ENCODE results near the gene LRRC8A. TPM values are rescaled to one million over a fixed set of nuclear protein-coding genes. Genes with fewer than 3 reads are reported as not detected.
A peak's percentile ranks its signal among the peaks of the same experiment; 100 is the strongest.

LRRC8A gene
- total RNA-seq, 6 experiments from 2014 or later = 8.6 to 46.1 (median 22.1) TPM

DNA sequence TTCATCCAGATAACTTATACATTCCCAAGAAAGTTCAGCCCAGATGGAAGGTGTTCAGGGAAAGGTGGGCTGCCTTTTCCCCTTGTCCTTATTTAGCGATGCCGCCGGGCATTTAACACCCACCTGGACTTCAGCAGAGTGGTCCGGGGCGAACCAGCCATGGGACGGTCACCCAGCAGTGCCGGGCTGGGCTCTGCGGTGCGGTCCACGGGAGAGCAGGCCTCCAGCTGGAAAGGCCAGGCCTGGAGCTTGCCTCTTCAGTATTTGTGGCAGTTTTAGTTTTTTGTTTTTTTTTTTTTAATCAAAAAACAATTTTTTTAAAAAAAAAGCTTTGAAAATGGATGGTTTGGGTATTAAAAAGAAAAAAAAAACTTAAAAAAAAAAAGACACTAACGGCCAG lies 34.8 kb downstream of the LRRC8A start:
- ATAC-seq = no peak
- peak overlapping the region; percentile 86 to 98 (median 92) for H3K27ac ChIP-seq
- no peaks in the 10 kb centered on the region for H3K27me3 ChIP-seq
- WGBS (ENCODE audit: insufficient coverage, low coverage, low lambda C conversion rate, missing lambda C conversion rate) = 45% methylated on average over 8 of the region's 11 CpGs
- intact Hi-C loops (cut with DNase I) = loop anchor here in 1 of 2 donors (5.0 kb wide), 1 partner anchor 34 kb away; the partner anchor contains the start of genes KYAT1 and LRRC8A
- H3K4me3 ChIP-seq = peak overlapping the region; percentile 41 to 85 (median 83)
- H3K4me1 ChIP-seq = peaks cover 4 to 68% (median 29%) of the 10 kb centered on the region in 4 donors
- no peak for DNase-seq
- peaks cover 0 to 28% (median 11%) of the 10 kb centered on the region in 4 donors for H3K36me3 ChIP-seq
- H3K9me3 ChIP-seq = no peaks in the 10 kb centered on the region
- TF ChIP-seq POLR2A (IDR thresholded peaks at IDR 0.05) = no peak
- TF ChIP-seq, protein P1, sequence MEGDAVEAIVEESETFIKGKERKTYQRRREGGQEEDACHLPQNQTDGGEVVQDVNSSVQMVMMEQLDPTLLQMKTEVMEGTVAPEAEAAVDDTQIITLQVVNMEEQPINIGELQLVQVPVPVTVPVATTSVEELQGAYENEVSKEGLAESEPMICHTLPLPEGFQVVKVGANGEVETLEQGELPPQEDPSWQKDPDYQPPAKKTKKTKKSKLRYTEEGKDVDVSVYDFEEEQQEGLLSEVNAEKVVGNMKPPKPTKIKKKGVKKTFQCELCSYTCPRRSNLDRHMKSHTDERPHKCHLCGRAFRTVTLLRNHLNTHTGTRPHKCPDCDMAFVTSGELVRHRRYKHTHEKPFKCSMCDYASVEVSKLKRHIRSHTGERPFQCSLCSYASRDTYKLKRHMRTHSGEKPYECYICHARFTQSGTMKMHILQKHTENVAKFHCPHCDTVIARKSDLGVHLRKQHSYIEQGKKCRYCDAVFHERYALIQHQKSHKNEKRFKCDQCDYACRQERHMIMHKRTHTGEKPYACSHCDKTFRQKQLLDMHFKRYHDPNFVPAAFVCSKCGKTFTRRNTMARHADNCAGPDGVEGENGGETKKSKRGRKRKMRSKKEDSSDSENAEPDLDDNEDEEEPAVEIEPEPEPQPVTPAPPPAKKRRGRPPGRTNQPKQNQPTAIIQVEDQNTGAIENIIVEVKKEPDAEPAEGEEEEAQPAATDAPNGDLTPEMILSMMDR (IDR thresholded peaks at IDR 0.05) = no peak

DNA sequence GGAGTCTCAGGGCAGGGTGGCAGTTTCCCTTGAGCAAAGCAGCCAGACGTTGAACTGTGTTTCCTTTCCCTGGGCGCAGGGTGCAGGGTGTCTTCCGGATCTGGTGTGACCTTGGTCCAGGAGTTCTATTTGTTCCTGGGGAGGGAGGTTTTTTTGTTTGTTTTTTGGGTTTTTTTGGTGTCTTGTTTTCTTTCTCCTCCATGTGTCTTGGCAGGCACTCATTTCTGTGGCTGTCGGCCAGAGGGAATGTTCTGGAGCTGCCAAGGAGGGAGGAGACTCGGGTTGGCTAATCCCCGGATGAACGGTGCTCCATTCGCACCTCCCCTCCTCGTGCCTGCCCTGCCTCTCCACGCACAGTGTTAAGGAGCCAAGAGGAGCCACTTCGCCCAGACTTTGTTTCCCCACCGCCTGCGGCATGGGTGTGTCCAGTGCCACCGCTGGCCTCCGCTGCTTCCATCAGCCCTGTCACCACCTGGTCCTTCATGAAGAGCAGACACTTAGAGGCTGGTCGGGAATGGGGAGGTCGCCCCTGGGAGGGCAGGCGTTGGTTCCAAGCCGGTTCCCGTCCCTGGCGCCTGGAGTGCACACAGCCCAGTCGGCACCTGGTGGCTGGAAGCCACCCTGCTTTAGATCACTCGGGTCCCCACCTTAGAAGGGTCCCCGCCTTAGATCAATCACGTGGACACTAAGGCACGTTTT lies 35.4 kb downstream of the LRRC8A start:
- peak; percentile 87 to 96 (median 92) for DNase-seq
- H3K4me3 ChIP-seq = peak overlapping the region; percentile 41 to 85 (median 83)

DNA sequence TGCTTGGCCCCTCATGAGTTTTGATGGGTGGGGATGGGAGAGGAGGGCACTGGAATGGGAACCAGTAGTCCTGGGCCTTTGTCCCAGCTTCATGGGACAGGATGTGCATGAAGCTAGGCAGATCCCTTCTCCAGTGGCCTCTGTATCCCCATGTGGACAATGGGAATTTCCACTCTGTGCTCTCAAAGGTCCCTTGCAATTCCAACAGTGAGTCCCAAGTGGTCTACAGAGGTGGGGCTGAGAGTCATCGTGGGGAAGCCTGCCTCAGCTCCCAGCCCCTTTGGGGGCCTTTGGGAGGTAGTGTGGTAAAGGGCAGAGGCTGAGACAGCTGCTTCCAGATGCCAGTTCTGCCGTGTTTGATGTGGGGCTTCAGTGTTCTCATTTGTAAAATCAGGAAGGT lies 37.0 kb downstream of the LRRC8A start:
- H3K27ac ChIP-seq = peak overlapping the region; percentile 71 to 92 (median 84)
- intact Hi-C loops (cut with DNase I) = loop anchor here in 1 of 2 donors (5.0 kb wide), 1 partner anchor 37 kb away; the partner anchor contains the start of genes KYAT1 and LRRC8A
- TF ChIP-seq POLR2A (IDR thresholded peaks at IDR 0.05) = no peak
- TF ChIP-seq, protein P1 (IDR thresholded peaks at IDR 0.05) = no peak
- ATAC-seq = no peak
- no peak for DNase-seq
- H3K27me3 ChIP-seq = no peaks in the 10 kb centered on the region
- WGBS (ENCODE audit: insufficient coverage, low coverage, low lambda C conversion rate, missing lambda C conversion rate) = 40% methylated on average over 1 of the region's 2 CpGs
- no peak overlapping the region for H3K4me3 ChIP-seq
- H3K4me1 ChIP-seq = peaks cover 4 to 58% (median 27%) of the 10 kb centered on the region in 4 donors
- peaks cover 0 to 15% (median 5%) of the 10 kb centered on the region in 4 donors for H3K36me3 ChIP-seq
- H3K9me3 ChIP-seq = no peaks in the 10 kb centered on the region

More for the DNA sequence above, 35.4 kb downstream of the LRRC8A start:
- H3K27me3 ChIP-seq = no peaks in the 10 kb centered on the region
- WGBS (ENCODE audit: insufficient coverage, low coverage, low lambda C conversion rate, missing lambda C conversion rate) = 27% methylated on average over 8 of the region's 26 CpGs
- H3K9me3 ChIP-seq = no peaks in the 10 kb centered on the region
- intact Hi-C loops (cut with DNase I) = loop anchor here in 1 of 2 donors (5.0 kb wide), 1 partner anchor 35 kb away; the partner anchor contains the start of genes KYAT1 and LRRC8A
- H3K27ac ChIP-seq = peak overlapping the region; percentile 86 to 98 (median 92)
- TF ChIP-seq, protein P1 (IDR thresholded peaks at IDR 0.05) = no peak
- TF ChIP-seq POLR2A (IDR thresholded peaks at IDR 0.05) = peak; percentile 80
- peaks cover 0 to 28% (median 10%) of the 10 kb centered on the region in 4 donors for H3K36me3 ChIP-seq
- H3K4me1 ChIP-seq = peaks cover 4 to 68% (median 29%) of the 10 kb centered on the region in 4 donors
- ATAC-seq = peak; percentile 51 to 64 (median 61)

DNA sequence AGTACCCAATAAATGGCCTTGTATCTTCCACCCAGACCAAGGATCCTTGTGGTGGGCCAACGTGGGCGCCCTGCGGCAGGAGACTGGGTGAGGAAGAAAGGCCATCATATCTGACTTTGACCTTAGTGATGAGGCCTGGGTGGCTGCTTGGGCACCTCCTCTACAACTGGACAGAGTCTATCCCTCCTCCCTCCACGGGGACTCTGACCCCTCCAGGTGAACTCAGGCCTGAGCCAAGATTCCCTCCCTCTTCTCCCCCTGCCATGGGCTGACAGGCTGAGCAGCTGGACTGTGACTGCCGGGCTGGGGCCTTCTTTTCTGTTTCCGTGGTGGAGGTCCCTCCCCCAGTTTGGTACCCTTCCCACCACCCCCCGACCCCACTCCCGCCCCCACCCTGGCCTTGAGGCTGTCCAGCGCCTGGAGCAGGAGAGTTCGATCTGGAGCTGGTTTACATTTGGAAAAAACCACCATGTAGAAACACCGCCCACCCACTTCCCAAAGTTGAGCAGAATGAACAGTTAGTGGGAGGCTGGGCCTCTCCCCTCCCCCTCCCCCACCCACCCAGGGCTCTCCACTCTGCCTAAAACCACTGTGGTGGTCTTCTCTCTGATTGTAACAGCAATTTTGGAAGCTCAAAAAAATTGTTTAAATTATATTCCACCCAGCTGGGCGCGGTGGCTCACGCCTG lies 37.6 kb downstream of the LRRC8A start:
- intact Hi-C loops (cut with DNase I) = loop anchor here (5.0 kb wide), 1 partner anchor 37 kb away; the partner anchor contains the start of genes KYAT1 (in 2 of the 2) and LRRC8A (in 2 of the 2)
- Histone ChIP-seq H3K27me3 (no peaks in the 10 kb centered on the region), H3K36me3 (peaks cover 0 to 9% (median 2%) of the 10 kb centered on the region in 4 donors), H3K4me1 (peaks cover 1 to 52% (median 24%) of the 10 kb centered on the region in 4 donors), H3K27ac (peak overlapping the region; percentile 71 to 92 (median 84)), H3K4me3 (peak overlapping the region in 1 of 3 donors; percentile 4), H3K9me3 (no peaks in the 10 kb centered on the region)
- 47% methylated on average over 8 of the region's 14 CpGs for WGBS (ENCODE audit: insufficient coverage, low coverage, low lambda C conversion rate, missing lambda C conversion rate)
- no peak for TF ChIP-seq POLR2A (IDR thresholded peaks at IDR 0.05)
- TF ChIP-seq, protein P1 (IDR thresholded peaks at IDR 0.05) = no peak
- DNase-seq (peak; percentile 70 to 94 (median 91)), ATAC-seq (peak; percentile 49 to 74 (median 66))

Data from right lobe of liver (tissue), 6 donors.